HK-2 (cell line): Measurements from ENCODE around the gene AFF3.

Experiments used
- DNase-seq: peaks from one replicate; pipeline ENCODE4 v3.0.0-alpha.2; 2018; ENCODE audit not compliant: unreplicated experiment

Gene AFF3

GRCh38 chr2:99857867-99858444 is 284.4 kb downstream of the AFF3 start:
- DNase-seq = no peak

GRCh38 chr2:99857372-99857771 is 285.0 kb downstream of the AFF3 start:
- DNase-seq = no peak

- no peak for DNase-seq
Measured at GRCh38 chr2:99856119-99856518, 286.3 kb downstream of the AFF3 start.

GRCh38 chr2:99854236-99854852 is 288.0 kb downstream of the AFF3 start:
- DNase-seq = no peak

- DNase-seq = no peak
Measured at GRCh38 chr2:99852956-99853355, 289.4 kb downstream of the AFF3 start.

GRCh38 chr2:99852376-99852934 is 289.9 kb downstream of the AFF3 start:
- DNase-seq = no peak

GRCh38 chr2:99851811-99852210 is 290.6 kb downstream of the AFF3 start:
- DNase-seq = no peak

- DNase-seq = no peak
Measured at GRCh38 chr2:99851089-99851488, 291.3 kb downstream of the AFF3 start.

GRCh38 chr2:99850084-99850710 is 292.2 kb downstream of the AFF3 start:
- DNase-seq = peak; percentile 22

- DNase-seq = no peak
Measured at GRCh38 chr2:99846462-99847107, 295.8 kb downstream of the AFF3 start.

- no peak for DNase-seq
Measured at GRCh38 chr2:99845296-99845695, 297.1 kb downstream of the AFF3 start.

- DNase-seq = no peak
Measured at GRCh38 chr2:99842451-99842850, 299.9 kb downstream of the AFF3 start.

GRCh38 chr2:99841749-99842148 is 300.6 kb downstream of the AFF3 start:
- DNase-seq = no peak

- no peak for DNase-seq
Measured at GRCh38 chr2:99840831-99841230, 301.6 kb downstream of the AFF3 start.

GRCh38 chr2:99836690-99837605 is 305.4 kb downstream of the AFF3 start:
- DNase-seq = no peak

- no peak for DNase-seq
Measured at GRCh38 chr2:99834426-99834825, 308.0 kb downstream of the AFF3 start.

- DNase-seq = no peak
Measured at GRCh38 chr2:99833586-99834201, 308.7 kb downstream of the AFF3 start.

- DNase-seq = no peak
Measured at GRCh38 chr2:99832926-99833325, 309.5 kb downstream of the AFF3 start.

- no peak for DNase-seq
Measured at GRCh38 chr2:99831772-99832171, 310.6 kb downstream of the AFF3 start.

GRCh38 chr2:99827296-99827999 is 314.9 kb downstream of the AFF3 start:
- no peak for DNase-seq
